H1 (cell line): ENCODE measurements around the gene SORBS1. TPM values are rescaled to one million over a fixed set of nuclear protein-coding genes. Genes with fewer than 3 reads are reported as not detected.

Experiments used
- CTCF ChIA-PET: fragments of 300-600 bp; sonication (Branson Sonifier 250); formaldehyde crosslinking; loops from one replicate; lab custom pipeline; 2021; ENCODE audit not compliant: partially characterized antibody; lab: Charles Lee
- POLR2A ChIA-PET: fragments of 300-600 bp; sonication (Branson Sonifier 250); formaldehyde crosslinking; loops from one replicate; lab custom pipeline; 2021; ENCODE audit warnings: inconsistent platforms; ENCODE audit not compliant: partially characterized antibody; lab: Charles Lee
- DNase-seq, 2 experiments: peaks; one replicate each; pipeline versions ENCODE4 v3.0.0 to v3.0.0-alpha.2; 2010 to 2022; ENCODE audit warnings: low spot score in 2 of 2, low read depth in 1 of 2, mixed read lengths in 1 of 2
- FAIRE-seq: peaks from 2 replicates; lab custom pipeline; 2011; peaks lifted over from hg19 to GRCh38; lab: Jason Lieb, UNC
- H2AFZ ChIP-seq: 2 replicates; pipeline ENCODE4 v1.8.1; 2012; ENCODE audit warnings: low read length, inconsistent platforms
- H2AK5ac ChIP-seq: 2 replicates; pipeline ENCODE4 v1.6.1; 2013; ENCODE audit warnings: low read depth, low read length
- H2BK120ac ChIP-seq: replicated peaks from 2 replicates; pipeline ENCODE3; 2013; ENCODE audit warnings: low read depth, low read length, inconsistent platforms
- H2BK12ac ChIP-seq: 2 replicates; pipeline ENCODE4 v1.6.1; 2013; ENCODE audit warnings: low read depth, low read length
- H2BK15ac ChIP-seq: 2 replicates; pipeline ENCODE4 v1.6.1; 2013; ENCODE audit warnings: low read length
- H2BK20ac ChIP-seq: 2 replicates; pipeline ENCODE4 v1.6.1; 2013; ENCODE audit warnings: low read length
- H2BK5ac ChIP-seq: 2 replicates; pipeline ENCODE4 v1.6.1; 2013; ENCODE audit warnings: low read depth, low read length
- H3K14ac ChIP-seq: 2 replicates; pipeline ENCODE4 v1.6.1; 2013; ENCODE audit warnings: inconsistent platforms; ENCODE audit not compliant: insufficient read length
- H3K18ac ChIP-seq: 2 replicates; pipeline ENCODE4 v1.6.1; 2013; ENCODE audit warnings: low read length; ENCODE audit errors: extremely low read depth
- H3K23ac ChIP-seq: 2 replicates; pipeline ENCODE4 v1.6.1; 2013; ENCODE audit warnings: inconsistent platforms; ENCODE audit not compliant: insufficient read length
- H3K23me2 ChIP-seq: 2 replicates; pipeline ENCODE4 v1.6.1; 2013; ENCODE audit warnings: low read depth, low read length
- H3K27ac ChIP-seq: 2 replicates; pipeline ENCODE4 v1.6.1; 2011; ENCODE audit warnings: low read depth, low read length, inconsistent platforms
- H3K27me3 ChIP-seq, 4 experiments: replicated peaks in 1 of 4; 1 replicate in 1 of 4; 2 replicates in 3 of 4; pipeline versions ENCODE4 v1.6.1 to v1.8.1; 2011 to 2013; ENCODE audit warnings: low read length in 3 of 4, mild to moderate bottlenecking in 3 of 4, inconsistent platforms in 2 of 4, mixed read lengths in 2 of 4, moderate library complexity in 1 of 4; ENCODE audit not compliant: control insufficient read depth in 3 of 4, insufficient read depth in 3 of 4; ENCODE audit errors: extremely low read depth in 1 of 4
- H3K36me3 ChIP-seq, 4 experiments: 2 replicates each; pipeline versions ENCODE4 v1.6.1 to v1.8.1; 2011 to 2013; ENCODE audit warnings: mild to moderate bottlenecking in 4 of 4, low read length in 3 of 4, moderate library complexity in 2 of 4, control low read depth in 1 of 4, inconsistent platforms in 1 of 4; ENCODE audit not compliant: insufficient read depth in 4 of 4, control insufficient read depth in 2 of 4
- H3K4ac ChIP-seq: replicated peaks from 2 replicates; pipeline ENCODE3; 2013; ENCODE audit warnings: low read length, low read depth, mixed read lengths, inconsistent platforms; ENCODE audit not compliant: insufficient read length
- H3K4me1 ChIP-seq, 4 experiments: replicated peaks in 1 of 4; 1 replicate in 1 of 4; 2 replicates in 3 of 4; pipeline versions ENCODE4 v1.6.1 to v1.8.1; 2011 to 2013; ENCODE audit warnings: low read length in 3 of 4, inconsistent platforms in 2 of 4, mixed read lengths in 1 of 4; ENCODE audit not compliant: insufficient read depth in 4 of 4, control insufficient read depth in 3 of 4
- H3K4me2 ChIP-seq, 2 experiments: 2 replicates each; pipeline versions ENCODE4 v1.6.1 to v1.8.1; 2011 to 2013; ENCODE audit warnings: low read depth in 2 of 2, low read length in 2 of 2, control low read depth in 1 of 2, inconsistent platforms in 1 of 2, mild to moderate bottlenecking in 1 of 2; ENCODE audit not compliant: insufficient read depth in 1 of 2
- H3K4me3 ChIP-seq, 4 experiments: fragments of 200-600, 300-600 bp in 1 of 4; sonication (generic), shearing (Covaris generic), sonication (Bioruptor Twin) in 1 of 4; 2 replicates each; pipeline versions ENCODE4 v1.5.1 to v1.8.1; 2011 to 2016; ENCODE audit warnings: low read length in 4 of 4, low read depth in 3 of 4, control low read depth in 2 of 4, inconsistent platforms in 2 of 4, mild to moderate bottlenecking in 2 of 4, mixed read lengths in 1 of 4, moderate library complexity in 1 of 4; ENCODE audit not compliant: insufficient read depth in 2 of 4; ENCODE audit errors: extremely low read depth in 1 of 4
- H3K56ac ChIP-seq: replicated peaks from 2 replicates; pipeline ENCODE3; 2013; ENCODE audit warnings: low read depth, mild to moderate bottlenecking, mixed read lengths, low read length, inconsistent platforms; ENCODE audit not compliant: insufficient read length
- H3K79me1 ChIP-seq: 2 replicates; pipeline ENCODE4 v1.6.1; 2013; ENCODE audit warnings: low read depth, low read length, control low read depth
- H3K79me2 ChIP-seq, 2 experiments: 2 replicates each; pipeline versions ENCODE4 v1.6.1 to v1.8.1; 2012 to 2013; ENCODE audit warnings: low read length in 2 of 2, mild to moderate bottlenecking in 2 of 2, inconsistent platforms in 1 of 2; ENCODE audit not compliant: insufficient read depth in 2 of 2, control insufficient read depth in 1 of 2
- H3K9ac ChIP-seq, 4 experiments: replicated peaks in 1 of 4; 1 replicate in 1 of 4; 2 replicates in 3 of 4; pipeline versions ENCODE4 v1.6.1 to v1.8.1; 2011 to 2013; ENCODE audit warnings: low read depth in 3 of 4, low read length in 3 of 4, control low read depth in 2 of 4, mild to moderate bottlenecking in 2 of 4, moderate library complexity in 2 of 4, inconsistent platforms in 1 of 4; ENCODE audit errors: extremely low read depth in 1 of 4
- H3K9me3 ChIP-seq, 2 experiments: 2 replicates each; pipeline versions ENCODE4 v1.6.1 to v1.8.1; 2012 to 2013; ENCODE audit warnings: mild to moderate bottlenecking in 2 of 2, moderate library complexity in 2 of 2, control low read depth in 1 of 2, inconsistent platforms in 1 of 2, low read depth in 1 of 2, low read length in 1 of 2, mixed read lengths in 1 of 2; ENCODE audit not compliant: insufficient read depth in 2 of 2
- H4K20me1 ChIP-seq, 2 experiments: replicated peaks in 1 of 2; 2 replicates each; pipeline versions ENCODE3 to v1.8.1; 2011 to 2013; ENCODE audit warnings: inconsistent platforms in 2 of 2, low read length in 2 of 2, mild to moderate bottlenecking in 1 of 2; ENCODE audit not compliant: insufficient read depth in 2 of 2, control insufficient read depth in 1 of 2
- H4K5ac ChIP-seq: 2 replicates; pipeline ENCODE4 v1.6.1; 2013; ENCODE audit warnings: low read length, low read depth, mixed read lengths, inconsistent platforms; ENCODE audit not compliant: insufficient read length
- H4K8ac ChIP-seq: 2 replicates; pipeline ENCODE4 v1.8.0; 2013; ENCODE audit warnings: mild to moderate bottlenecking, moderate library complexity, low read length, inconsistent platforms; ENCODE audit not compliant: insufficient read depth; ENCODE audit errors: extremely low read depth
- H4K91ac ChIP-seq: replicated peaks from 2 replicates; pipeline ENCODE3; 2013; ENCODE audit warnings: low read length, mixed read lengths, inconsistent platforms; ENCODE audit not compliant: insufficient read length
- POU5F1 ChIP-seq: IDR thresholded peaks from 2 replicates; pipeline ENCODE4 v1.6.1; 2011; ENCODE audit warnings: low read depth, mild to moderate bottlenecking, low read length, moderate library complexity
- WGBS, 2 experiments: shearing (Covaris generic) in 1 of 2; methylation state at CpG; one replicate each; pipeline versions ENCODE4 v1.1.6 to v1.1.7; 2013 to 2015; ENCODE audit warnings: low lambda C conversion rate in 2 of 2, mixed read lengths in 2 of 2, inconsistent platforms in 1 of 2, low coverage in 1 of 2, missing lambda C conversion rate in 1 of 2; ENCODE audit not compliant: insufficient replicate concordance in 2 of 2, insufficient coverage in 1 of 2, insufficient read length in 1 of 2; ENCODE audit errors: extremely low coverage in 1 of 2, missing lambda C conversion rate in 1 of 2; 5-methylcytosine and 5-hydroxymethylcytosine counted together
- polyA plus RNA-seq, 7 experiments: library from polyadenylated mRNA; depleted of rRNA in 3 of 7; stranded (reverse) in 5 of 7; unstranded in 2 of 7; fragments of >200 nt in 5 of 7; fragments of 200-250 nt in 2 of 7; gene quantifications; 1 replicate in 5 of 7; 2 replicates in 1 of 7; 4 replicates in 1 of 7; pipeline versions ENCODE4 v1.2.1 to v1.2.3, GENCODE V29; 2011 to 2013; ENCODE audit warnings: missing spikeins in 2 of 7, mixed read lengths in 2 of 7
- total RNA-seq: library from RNA; stranded (reverse); fragmentation: NEBNext Ultra II Directional; extraction: Animal tissue kit (Norgen Biotek cat#: 25700); gene quantifications from 2 replicates; pipeline ENCODE4 v1.2.1, GENCODE V29; 2021

Gene SORBS1
- total and polyA plus RNA-seq, 2 of the 8 experiments (the other 6 are each of a cell fraction or from before 2014, with no cell fraction given): 16.0 to 35.0 TPM

- H2AK5ac ChIP-seq: no peak overlapping the region; the same call in 1 of the 2 replicates
- no peak overlapping the region for H4K8ac ChIP-seq
- H4K20me1 ChIP-seq: peaks cover 0 to 1% of the 10 kb centered on the region in 2 experiments
- H3K79me2 ChIP-seq: no peaks in the 10 kb centered on the region
- ChIA-PET CTCF (interaction anchor here (0.7 to 6.6 kb wide), 9 partner anchors 17 to 197 kb away, joined by 3 to 47 read pairs (median 4); no protein-coding TSS in a partner anchor), POLR2A (interaction anchor here (0.6 kb wide), 1 partner anchor 230 kb away, joined by 3 read pairs; no protein-coding TSS in a partner anchor)
- peaks cover 0 to 9% (median 5%) of the 10 kb centered on the region in 4 experiments; a peak in 3 of 8 replicates for H3K36me3 ChIP-seq
- no peak overlapping the region for H3K4me2 ChIP-seq
- WGBS, 2 experiments: 94% methylated on average over 2 of the region's 2 CpGs; no CpG with 5 or more reads in 1 of the 2 experiments
- no peak overlapping the region for H4K91ac ChIP-seq
- H3K27ac ChIP-seq: no peak overlapping the region
- H3K4ac ChIP-seq: no peak overlapping the region
- FAIRE-seq (no peak), DNase-seq (no peak)
- H3K56ac ChIP-seq: no peak overlapping the region
- H3K18ac ChIP-seq: no peak overlapping the region
- no peaks in the 10 kb centered on the region for H3K9me3 ChIP-seq
- H2BK12ac ChIP-seq: no peak overlapping the region
- H2BK5ac ChIP-seq: no peak overlapping the region
- no peak overlapping the region for H3K4me3 ChIP-seq
- H2BK15ac ChIP-seq: no peak overlapping the region
- H3K79me1 ChIP-seq: no peaks in the 10 kb centered on the region
- H3K23ac ChIP-seq: no peak overlapping the region
- H3K27me3 ChIP-seq: no peaks in the 10 kb centered on the region
- no peak overlapping the region for H2AFZ ChIP-seq
- H3K23me2 ChIP-seq: no peaks in the 10 kb centered on the region
- H3K14ac ChIP-seq: no peak overlapping the region
- H3K9ac ChIP-seq: no peak overlapping the region
- peaks cover 4 to 11% (median 7%) of the 10 kb centered on the region in 4 experiments; a peak in 5 of 7 replicates for H3K4me1 ChIP-seq
- no peak overlapping the region for H2BK20ac ChIP-seq
- no peak overlapping the region for H2BK120ac ChIP-seq
- no peak overlapping the region for H4K5ac ChIP-seq
- TF ChIP-seq POU5F1: no peak
These were observed 155.5 kb downstream of the SORBS1 start for GRCh38 chr10:95405655-95406054.
